OCI-LY1 (cell line): ENCODE data around the gene AACS.

ENCODE experiments used
- H2AFZ ChIP-seq: fragments of 200-600 bp; sonication (generic), shearing (Covaris generic); 2 replicates; pipeline ENCODE4 v1.6.0; 2014; ENCODE audit warnings: antibody characterized with exemption, mild to moderate bottlenecking, low read length
- H3F3A ChIP-seq: fragments of 200-600 bp; sonication (generic), shearing (Covaris generic); 2 replicates; pipeline ENCODE4 v1.6.0; 2014; ENCODE audit warnings: mild to moderate bottlenecking, antibody characterized with exemption, low read length, moderate library complexity; ENCODE audit not compliant: insufficient read depth
- H3K27ac ChIP-seq: fragments of 200-600 bp; sonication (generic); 2 replicates; pipeline ENCODE4 v1.5.1; 2014; ENCODE audit warnings: low read length, mixed run types, mild to moderate bottlenecking, low read depth; ENCODE audit not compliant: poor library complexity, severe bottlenecking
- H3K27me3 ChIP-seq: fragments of 200-600 bp; sonication (generic); 2 replicates; pipeline ENCODE4 v1.6.0; 2014; ENCODE audit warnings: antibody characterized with exemption, mild to moderate bottlenecking, low read length, moderate library complexity; ENCODE audit not compliant: insufficient read depth
- H3K36me3 ChIP-seq: fragments of 200-600 bp; sonication (generic); 2 replicates; pipeline ENCODE4 v1.6.1; 2014; ENCODE audit warnings: mild to moderate bottlenecking, antibody characterized with exemption, low read length, moderate library complexity, mixed read lengths; ENCODE audit not compliant: insufficient read depth
- H3K4me1 ChIP-seq: fragments of 200-600 bp; sonication (generic); 2 replicates; pipeline ENCODE4 v1.5.1; 2014; ENCODE audit warnings: mild to moderate bottlenecking, low read length, moderate library complexity; ENCODE audit not compliant: insufficient read depth, severe bottlenecking
- H3K4me2 ChIP-seq: fragments of 200-600 bp; sonication (generic), shearing (Covaris generic); 2 replicates; pipeline ENCODE4 v1.6.1; 2014; ENCODE audit warnings: low read length
- H3K4me3 ChIP-seq: fragments of 200-600 bp; sonication (generic); 2 replicates; pipeline ENCODE4 v1.5.1; 2014; ENCODE audit warnings: low read length, low read depth, mild to moderate bottlenecking, mixed read lengths; ENCODE audit not compliant: poor library complexity, severe bottlenecking
- H3K79me2 ChIP-seq: fragments of 200-600 bp; shearing (Covaris generic); 2 replicates; pipeline ENCODE4 v1.6.1; 2016; ENCODE audit warnings: mixed run types, low read length, mixed read lengths; ENCODE audit not compliant: insufficient read depth
- H3K9ac ChIP-seq: fragments of 200-600 bp; sonication (generic), shearing (Covaris generic); 2 replicates; pipeline ENCODE4 v1.6.1; 2014; ENCODE audit warnings: mild to moderate bottlenecking, low read length, mixed read lengths
- H3K9me2 ChIP-seq: fragments of 200-600 bp; sonication (generic), shearing (Covaris generic); 2 replicates; pipeline ENCODE4 v1.6.1; 2014; ENCODE audit warnings: low read depth, mild to moderate bottlenecking, low read length, mixed read lengths
- H3K9me3 ChIP-seq: fragments of 200-600 bp; shearing (Covaris generic); 2 replicates; pipeline ENCODE4 v1.6.1; 2014; ENCODE audit warnings: low read length, mixed read lengths
- H4K20me1 ChIP-seq: fragments of 200-600 bp; sonication (generic), shearing (Covaris generic); 2 replicates; pipeline ENCODE4 v1.6.0; 2016; ENCODE audit warnings: mild to moderate bottlenecking, low read length; ENCODE audit not compliant: insufficient read depth
- CTCF ChIP-seq: fragments of 200-600 bp; sonication (generic), shearing (Covaris generic); IDR thresholded peaks from 2 replicates; pipeline ENCODE4 v1.5.1; 2017; ENCODE audit warnings: mild to moderate bottlenecking, antibody characterized with exemption, low read length, moderate library complexity, mixed read lengths
- EZH2 ChIP-seq: fragments of 200-600 bp; sonication (generic), shearing (Covaris generic); IDR thresholded peaks from 2 replicates; pipeline ENCODE4 v1.8.0; 2017; ENCODE audit warnings: borderline replicate concordance, mixed run types, mild to moderate bottlenecking, antibody characterized with exemption, low read length, moderate library complexity, mixed read lengths

Gene AACS

GRCh38 chr12:125145196-125145595 lies 80.0 kb downstream of the AACS start:
- H3K27ac ChIP-seq, result no peak overlapping the region
- TF ChIP-seq EZH2, result no peak
- TF ChIP-seq CTCF, result no peak
- H3K9me3 ChIP-seq, result no peaks in the 10 kb centered on the region
- no peaks in the 10 kb centered on the region for H3K27me3 ChIP-seq
- no peak overlapping the region for H3K4me2 ChIP-seq
- no peak overlapping the region for H3K4me3 ChIP-seq
- H3K36me3 ChIP-seq, result no peaks in the 10 kb centered on the region
- no peaks in the 10 kb centered on the region for H3K9me2 ChIP-seq
- H4K20me1 ChIP-seq, result no peaks in the 10 kb centered on the region
- H3F3A ChIP-seq, result no peaks in the 10 kb centered on the region
- H2AFZ ChIP-seq, result no peak overlapping the region
- no peaks in the 10 kb centered on the region for H3K79me2 ChIP-seq
- H3K9ac ChIP-seq, result no peak overlapping the region
- peaks cover 23% of the 10 kb centered on the region for H3K4me1 ChIP-seq

GRCh38 chr12:125148316-125148715 lies 83.1 kb downstream of the AACS start:
- no peaks in the 10 kb centered on the region for H3K9me2 ChIP-seq
- no peak overlapping the region for H2AFZ ChIP-seq
- H3K4me3 ChIP-seq, result no peak overlapping the region
- no peak overlapping the region for H3K9ac ChIP-seq
- peaks cover 27% of the 10 kb centered on the region for H3K4me1 ChIP-seq
- H4K20me1 ChIP-seq, result no peaks in the 10 kb centered on the region
- no peaks in the 10 kb centered on the region for H3K36me3 ChIP-seq
- H3K9me3 ChIP-seq, result no peaks in the 10 kb centered on the region
- no peaks in the 10 kb centered on the region for H3F3A ChIP-seq
- no peaks in the 10 kb centered on the region for H3K27me3 ChIP-seq
- peak overlapping the region; percentile 93 for H3K27ac ChIP-seq
- no peak for TF ChIP-seq CTCF
- no peak for TF ChIP-seq EZH2
- no peaks in the 10 kb centered on the region for H3K79me2 ChIP-seq
- H3K4me2 ChIP-seq, result no peak overlapping the region; the same call in 1 of the 2 replicates

GRCh38 chr12:125149160-125150108 lies 84.2 kb downstream of the AACS start:
- H3K79me2 ChIP-seq, result no peaks in the 10 kb centered on the region
- no peaks in the 10 kb centered on the region for H3K9me3 ChIP-seq
- peaks cover 27% of the 10 kb centered on the region for H3K4me1 ChIP-seq
- H3K27ac ChIP-seq, result peak overlapping the region; percentile 93
- no peaks in the 10 kb centered on the region for H3K27me3 ChIP-seq
- H3K4me3 ChIP-seq, result peak overlapping the region; percentile 56
- H3K4me2 ChIP-seq, result peak overlapping the region; percentile 63
- H3K9ac ChIP-seq, result peak overlapping the region; percentile 35; the same call in 1 of the 2 replicates
- H4K20me1 ChIP-seq, result no peaks in the 10 kb centered on the region
- no peaks in the 10 kb centered on the region for H3K9me2 ChIP-seq
- no peaks in the 10 kb centered on the region for H3K36me3 ChIP-seq
- H2AFZ ChIP-seq, result no peak overlapping the region
- TF ChIP-seq EZH2 (no peak), CTCF (no peak)
- no peaks in the 10 kb centered on the region for H3F3A ChIP-seq
